Measurements from ENCODE around the gene TPCN2. TPM values are rescaled to one million over a fixed set of nuclear protein-coding genes. Genes with fewer than 3 reads are reported as not detected.

Gene TPCN2
- total RNA-seq, 4 donors from 2014 or later, result 27.1 to 36.1 (median 31.3) TPM

GRCh38 chr11:69065147-69065710 lies 16.5 kb downstream of the TPCN2 start:
- H3K27ac ChIP-seq, result no peak overlapping the region
- no peak overlapping the region for H3K4me3 ChIP-seq

GRCh38 chr11:69066122-69067112 lies 17.7 kb downstream of the TPCN2 start:
- 84 to 93% methylated on average over 9 to 23 of the region's 30 CpGs for WGBS, 2 donors
- Histone ChIP-seq H3K4me3 (no peak overlapping the region), H3K27me3 (no peaks in the 10 kb centered on the region), H3K4me1 (peaks cover 0 to 12% (median 0%) of the 10 kb centered on the region in 4 donors), H3K36me3 (peaks cover 0 to 83% (median 0%) of the 10 kb centered on the region in 3 donors), H3K9me3 (no peaks in the 10 kb centered on the region), H3K27ac (no peak overlapping the region)
- TF ChIP-seq EP300 (IDR thresholded peaks at IDR 0.05), result no peak
- TF ChIP-seq POLR2A (IDR thresholded peaks at IDR 0.05), result no peak
- TF ChIP-seq CTCF (IDR thresholded peaks at IDR 0.05), result no peak
- no peak for DNase-seq (ENCODE audit: low spot score in 2 of 2)

More at GRCh38 chr11:69065147-69065710, 16.5 kb downstream of the TPCN2 start:
- no peak for DNase-seq (ENCODE audit: low spot score in 2 of 2)
- no peak for TF ChIP-seq POLR2A (IDR thresholded peaks at IDR 0.05)
- TF ChIP-seq CTCF (IDR thresholded peaks at IDR 0.05), result no peak
- no peak for TF ChIP-seq EP300 (IDR thresholded peaks at IDR 0.05)
- H3K27me3 ChIP-seq, result no peaks in the 10 kb centered on the region
- WGBS, 2 donors, result 73 to 86% methylated on average over 7 to 12 of the region's 19 CpGs
- peaks cover 0 to 17% (median 0%) of the 10 kb centered on the region in 4 donors for H3K4me1 ChIP-seq
- peaks cover 0 to 73% (median 0%) of the 10 kb centered on the region in 3 donors for H3K36me3 ChIP-seq
- no peaks in the 10 kb centered on the region for H3K9me3 ChIP-seq

- DNase-seq (ENCODE audit: low spot score in 2 of 2), result no peak
- 90 to 93% methylated on average over 6 to 8 of the region's 13 CpGs for WGBS, 2 donors
- Histone ChIP-seq H3K9me3 (no peaks in the 10 kb centered on the region), H3K36me3 (peaks cover 0 to 84% (median 0%) of the 10 kb centered on the region in 3 donors), H3K4me1 (peaks cover 0 to 12% (median 0%) of the 10 kb centered on the region in 4 donors), H3K4me3 (no peak overlapping the region), H3K27me3 (no peaks in the 10 kb centered on the region), H3K27ac (no peak overlapping the region)
- TF ChIP-seq EP300 (IDR thresholded peaks at IDR 0.05), result no peak
- no peak for TF ChIP-seq CTCF (IDR thresholded peaks at IDR 0.05)
- no peak for TF ChIP-seq POLR2A (IDR thresholded peaks at IDR 0.05)
Observed at GRCh38 chr11:69067200-69067599, 18.5 kb downstream of the TPCN2 start.

GRCh38 chr11:69071086-69071800 lies 22.5 kb downstream of the TPCN2 start:
- H3K4me1 ChIP-seq, result peaks cover 0 to 31% (median 21%) of the 10 kb centered on the region in 4 donors
- no peak overlapping the region for H3K4me3 ChIP-seq
- WGBS, 2 donors, result 86 to 87% methylated on average over 21 to 22 of the region's 23 CpGs
- no peak for DNase-seq (ENCODE audit: low spot score in 2 of 2)
- H3K27ac ChIP-seq, result peak overlapping the region in 2 of 4 donors; percentile 1 to 93
- H3K36me3 ChIP-seq, result peaks cover 0 to 62% (median 2%) of the 10 kb centered on the region in 3 donors
- no peak for TF ChIP-seq EP300 (IDR thresholded peaks at IDR 0.05)
- TF ChIP-seq POLR2A (IDR thresholded peaks at IDR 0.05), result no peak
- no peak for TF ChIP-seq CTCF (IDR thresholded peaks at IDR 0.05)
- H3K9me3 ChIP-seq, result no peaks in the 10 kb centered on the region
- H3K27me3 ChIP-seq, result no peaks in the 10 kb centered on the region
